HepG2 (cell line): ENCODE data around the gene TOLLIP. TPM values are rescaled to one million over a fixed set of nuclear protein-coding genes. Genes with fewer than 3 reads are reported as not detected.

Experiments used
- ATAC-seq: fragments of 200-7000 bp; cut with Tn5 transposase; 3 replicates; pipeline ENCODE4 v1.9.1; 2020; ENCODE audit warnings: mild to moderate bottlenecking, moderate library complexity
- BruUV-seq: library from RNA; stranded (reverse); fragments of 400-500 nt; replicated peaks from 2 replicates; lab custom pipeline; 2021; lab: Mats Ljungman, UMichigan
- CTCF ChIA-PET: fragments of 300-600 bp; formaldehyde crosslinking; extraction: SDS; loops from one replicate; lab custom pipeline; 2021; ENCODE audit warnings: low total read pairs, inconsistent platforms, low intra/inter-chr PET ratio; lab: Yijun Ruan, JAX
- POLR2A ChIA-PET: fragments of 350-600 bp; sonication (Branson Sonifier 250); formaldehyde crosslinking; loops from one replicate; lab custom pipeline; 2020; ENCODE audit warnings: antibody characterized with exemption, inconsistent platforms; lab: Yijun Ruan, JAX
- DNase-seq: peaks from one replicate; pipeline ENCODE4 v3.0.0-alpha.2; 2015; ENCODE audit warnings: low spot score
- FAIRE-seq: peaks from 3 replicates; lab custom pipeline; 2011; peaks lifted over from hg19 to GRCh38; lab: Jason Lieb, UNC
- H2AFZ ChIP-seq: one replicate; pipeline ENCODE4 v1.6.1; 2011; ENCODE audit warnings: low read length, inconsistent platforms
- H3K27ac ChIP-seq: fragments of 300-600 bp; 3 replicates; pipeline ENCODE4 v1.8.0; 2011; ENCODE audit warnings: mixed run types, mild to moderate bottlenecking, mixed read lengths, low read length, inconsistent platforms; ENCODE audit not compliant: insufficient read depth; ENCODE audit errors: extremely low read length
- H3K27me3 ChIP-seq, 2 experiments: fragments of 200-600 bp in 1 of 2; 2 replicates in 1 of 2; 3 replicates in 1 of 2; pipeline versions ENCODE4 v1.6.0 to v1.8.0; 2011; ENCODE audit warnings: low read length in 2 of 2, mild to moderate bottlenecking in 2 of 2, moderate library complexity in 2 of 2, inconsistent platforms in 1 of 2; ENCODE audit not compliant: insufficient read depth in 2 of 2, control insufficient read depth in 1 of 2
- H3K36me3 ChIP-seq, 2 experiments: fragments of 200-600 bp in 1 of 2; replicated peaks in 1 of 2; 2 replicates in 1 of 2; 3 replicates in 1 of 2; pipeline versions ENCODE4 v1.5.1 to v1.8.0; 2011; ENCODE audit warnings: low read length in 2 of 2, inconsistent platforms in 1 of 2; ENCODE audit not compliant: insufficient read depth in 2 of 2, control insufficient read depth in 1 of 2
- H3K4me1 ChIP-seq: 2 replicates; pipeline ENCODE4 v1.5.1; 2012; ENCODE audit warnings: low read length, inconsistent platforms; ENCODE audit not compliant: insufficient read depth
- H3K4me2 ChIP-seq: 2 replicates; pipeline ENCODE4 v1.6.0; 2011; ENCODE audit warnings: low read depth, low read length, inconsistent platforms
- H3K4me3 ChIP-seq, 3 experiments: fragments of 200-600 bp in 1 of 3; sonication (generic), shearing (Covaris generic) in 1 of 3; replicated peaks in 1 of 3; 2 replicates each; pipeline ENCODE4 v1.5.1; 2011 to 2016; ENCODE audit warnings: low read length in 3 of 3, inconsistent platforms in 2 of 3, low read depth in 2 of 3, mild to moderate bottlenecking in 2 of 3, control low read depth in 1 of 3, mixed read lengths in 1 of 3; ENCODE audit not compliant: insufficient read depth in 1 of 3
- H3K79me2 ChIP-seq: one replicate; pipeline ENCODE4 v1.6.1; 2011; ENCODE audit warnings: low read length, inconsistent platforms; ENCODE audit not compliant: insufficient read depth
- H3K9ac ChIP-seq: 2 replicates; pipeline ENCODE4 v1.6.0; 2011; ENCODE audit warnings: mild to moderate bottlenecking, low read depth, low read length, inconsistent platforms; ENCODE audit not compliant: insufficient read depth
- H3K9me3 ChIP-seq: 2 replicates; pipeline ENCODE4 v1.5.1; 2012; ENCODE audit warnings: mild to moderate bottlenecking, low read length
- H4K20me1 ChIP-seq: 2 replicates; pipeline ENCODE4 v1.6.0; 2011; ENCODE audit warnings: inconsistent platforms, mild to moderate bottlenecking, low read length, moderate library complexity; ENCODE audit not compliant: insufficient read depth
- ADNP ChIP-seq: sonication (generic); formaldehyde crosslinking; IDR thresholded peaks from 2 replicates; pipeline ENCODE4 v1.4.0; 2020; ENCODE audit warnings: missing genetic modification reagents
- ARNT ChIP-seq: fragments of 450-650 bp; IDR thresholded peaks from 2 replicates; pipeline ENCODE4 v1.6.1; 2017
- ETV6 ChIP-seq: sonication (generic); formaldehyde crosslinking; conservative IDR thresholded peaks from 2 replicates; pipeline ENCODE4 v1.4.0; 2020; ENCODE audit warnings: missing genetic modification reagents
- KAT7 ChIP-seq: IDR thresholded peaks from 2 replicates; pipeline ENCODE4 v1.6.1; 2018; ENCODE audit warnings: borderline replicate concordance, missing compliant biosample characterization
- MIXL1 ChIP-seq: IDR thresholded peaks from 2 replicates; pipeline ENCODE4 v1.6.1; 2016
- MNT ChIP-seq: fragments of 450-650 bp; IDR thresholded peaks from 2 replicates; pipeline ENCODE4 v1.6.1; 2016
- RBM39 ChIP-seq: fragments of 200-400 bp; formaldehyde crosslinking; IDR thresholded peaks from one replicate; pipeline ENCODE4 v1.6.1; 2018; ENCODE audit warnings: antibody characterized with exemption, mild to moderate bottlenecking, low read depth, low read length; ENCODE audit not compliant: poor library complexity, severe bottlenecking
- ZNF34 ChIP-seq: sonication (generic); formaldehyde crosslinking; IDR thresholded peaks from 2 replicates; pipeline ENCODE4 v1.4.0; 2020; ENCODE audit warnings: mild to moderate bottlenecking, missing genetic modification reagents, borderline replicate concordance
- ZNF547 ChIP-seq: sonication (generic); formaldehyde crosslinking; IDR thresholded peaks from 2 replicates; pipeline ENCODE4 v1.5.1; 2020; ENCODE audit warnings: mild to moderate bottlenecking, missing genetic modification reagents
- ZNF616 ChIP-seq: sonication (generic); formaldehyde crosslinking; IDR thresholded peaks from 2 replicates; pipeline ENCODE4 v1.5.0; 2020; ENCODE audit warnings: low read depth, mild to moderate bottlenecking, missing genetic modification reagents
- WGBS: methylation state at CpG from one replicate; pipeline ENCODE4 v1.1.6; 2017; ENCODE audit warnings: low lambda C conversion rate; 5-methylcytosine and 5-hydroxymethylcytosine counted together
- in situ Hi-C: cut with HindIII; loops from 2 replicates; pipeline ENCODE4 v1.10.0; 2017; ENCODE audit warnings: low pct_unique_long_range_greater_than_20kb; ENCODE audit not compliant: extremely low pct_ligation_motif_present
- intact Hi-C: fragments of 100-400 bp; cut with micrococcal nuclease; formaldehyde crosslinking; loops from one replicate; pipeline ENCODE4 v1.10.0; 2022; ENCODE audit not compliant: unreplicated experiment
- polyA plus RNA-seq, 8 experiments: library from polyadenylated mRNA; depleted of rRNA in 3 of 8; stranded (reverse) in 7 of 8; unstranded in 1 of 8; fragments of >200 nt; fragmentation: Illumina TruSeq in 4 of 8; extraction: Trizol in 4 of 8; gene quantifications; 2 replicates each; pipeline versions ENCODE4 v1.2.1 to v1.2.3, GENCODE V29; 2011 to 2016; ENCODE audit warnings: low read depth in 4 of 8, missing spikeins in 1 of 8, mixed read lengths in 1 of 8; ENCODE audit not compliant: insufficient read depth in 1 of 8
- total RNA-seq, 5 experiments: library from RNA; depleted of rRNA; stranded (reverse); fragments of >200 nt; fragmentation: Illumina TruSeq; extraction: Trizol; gene quantifications; 2 replicates each; pipeline ENCODE4 v1.2.3, GENCODE V29; 2016; ENCODE audit warnings: low read depth in 1 of 5
- TF ChIP-seq, protein P1 (sequence below): IDR thresholded peaks from 2 replicates; pipeline ENCODE4 v1.4.0; 2020; ENCODE audit warnings: mild to moderate bottlenecking, missing genetic modification reagents

TOLLIP gene
- total and polyA plus RNA-seq, 2 of the 13 experiments (the other 11 are each of a cell fraction or from before 2014, with no cell fraction given), result 25.9 to 47.5 TPM

DNA sequence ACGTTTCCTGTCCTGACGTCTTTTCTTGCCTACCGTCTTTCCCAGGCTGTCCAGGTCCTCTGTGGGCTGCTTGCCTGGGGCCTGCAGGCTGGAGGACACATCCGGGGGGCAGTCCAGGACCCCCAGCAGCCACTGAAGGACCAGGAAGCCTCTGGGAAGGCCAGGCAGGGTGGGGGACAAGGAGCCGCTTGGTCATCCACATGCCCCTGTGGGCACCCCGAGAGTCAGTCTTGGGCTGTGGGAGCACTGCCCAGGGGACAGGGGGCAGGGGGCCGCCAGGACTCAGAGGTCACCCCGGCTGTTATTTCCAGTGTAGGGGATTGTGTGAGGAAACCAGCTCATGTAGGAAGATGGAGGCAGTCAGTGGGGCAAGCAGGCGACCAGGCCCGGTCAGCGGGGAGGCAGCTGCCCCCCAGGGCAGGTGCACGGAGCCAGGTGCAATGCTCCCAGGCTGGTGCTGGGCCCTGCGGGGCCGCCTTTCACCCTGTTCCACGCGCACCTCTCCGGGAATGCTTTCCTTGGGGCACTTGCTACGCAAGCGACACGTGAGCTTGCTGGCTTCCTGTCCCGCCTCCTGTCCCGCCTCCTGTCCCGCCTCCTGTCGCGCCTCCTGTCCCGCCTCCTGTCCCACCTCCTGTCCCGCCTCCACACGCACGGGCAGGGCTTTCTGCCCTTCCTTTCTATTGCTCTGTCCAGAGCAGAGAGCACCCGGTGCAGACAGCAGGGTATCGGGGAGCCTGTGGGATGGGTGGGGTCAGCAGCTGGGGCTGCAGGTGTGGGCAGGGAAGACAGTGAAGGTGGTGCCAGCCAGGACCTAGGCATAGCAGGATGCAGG, 47.0 kb downstream of the TOLLIP start (continued):
- TF ChIP-seq ZNF34 (CRISPR knock-in tag) (no peak), ARNT (no peak), ZNF616 (CRISPR knock-in tag) (no peak), MIXL1 (CRISPR knock-in tag) (no peak), MNT (peak; percentile 46), ZNF547 (CRISPR knock-in tag) (peak; percentile 58; the same call in 1 of the 2 replicates), ADNP (no peak), KAT7 (peak; percentile 73; the same call in 1 of the 2 replicates)

GRCh38 chr11:1261241-1262071, 48.0 kb downstream of the TOLLIP start:
- Histone ChIP-seq H3K9me3 (peaks cover 13% of the 10 kb centered on the region; the same call in 1 of the 2 replicates), H3K9ac (peak overlapping the region; percentile 81), H3K4me2 (peak overlapping the region; percentile 99), H3K36me3 (no peaks in the 10 kb centered on the region), H4K20me1 (no peaks in the 10 kb centered on the region), H3K27me3 (no peaks in the 10 kb centered on the region; a peak in 1 of 5 replicates), H3K27ac (no peak overlapping the region), H3K4me1 (peaks cover 27% of the 10 kb centered on the region), H2AFZ (no peak overlapping the region), H3K79me2 (no peaks in the 10 kb centered on the region), H3K4me3 (peak overlapping the region in 2 of 3 experiments; percentile 53 to 83; a peak in 3 of 6 replicates)
- intact Hi-C loops, result loop anchor here (5.0 to 10.0 kb wide), 2 partner anchors 57 to 96 kb away; no protein-coding TSS in a partner anchor
- in situ Hi-C loops, result no loop called here
- CTCF ChIA-PET, result no interaction called here
- DNase-seq, result no peak
- ATAC-seq, result no peak
- no peak for FAIRE-seq
- BruUV-seq, result no TSS peak
- POLR2A ChIA-PET, result interaction anchor here (1.2 kb wide), 2 partner anchors 43 to 72 kb away, joined by 3 to 5 read pairs; no protein-coding TSS in a partner anchor
- WGBS, result 75% methylated on average over 11 of the region's 39 CpGs
- TF ChIP-seq RBM39 (peak; percentile 5), ETV6 (CRISPR knock-in tag) (no peak)
- TF ChIP-seq, protein P1, sequence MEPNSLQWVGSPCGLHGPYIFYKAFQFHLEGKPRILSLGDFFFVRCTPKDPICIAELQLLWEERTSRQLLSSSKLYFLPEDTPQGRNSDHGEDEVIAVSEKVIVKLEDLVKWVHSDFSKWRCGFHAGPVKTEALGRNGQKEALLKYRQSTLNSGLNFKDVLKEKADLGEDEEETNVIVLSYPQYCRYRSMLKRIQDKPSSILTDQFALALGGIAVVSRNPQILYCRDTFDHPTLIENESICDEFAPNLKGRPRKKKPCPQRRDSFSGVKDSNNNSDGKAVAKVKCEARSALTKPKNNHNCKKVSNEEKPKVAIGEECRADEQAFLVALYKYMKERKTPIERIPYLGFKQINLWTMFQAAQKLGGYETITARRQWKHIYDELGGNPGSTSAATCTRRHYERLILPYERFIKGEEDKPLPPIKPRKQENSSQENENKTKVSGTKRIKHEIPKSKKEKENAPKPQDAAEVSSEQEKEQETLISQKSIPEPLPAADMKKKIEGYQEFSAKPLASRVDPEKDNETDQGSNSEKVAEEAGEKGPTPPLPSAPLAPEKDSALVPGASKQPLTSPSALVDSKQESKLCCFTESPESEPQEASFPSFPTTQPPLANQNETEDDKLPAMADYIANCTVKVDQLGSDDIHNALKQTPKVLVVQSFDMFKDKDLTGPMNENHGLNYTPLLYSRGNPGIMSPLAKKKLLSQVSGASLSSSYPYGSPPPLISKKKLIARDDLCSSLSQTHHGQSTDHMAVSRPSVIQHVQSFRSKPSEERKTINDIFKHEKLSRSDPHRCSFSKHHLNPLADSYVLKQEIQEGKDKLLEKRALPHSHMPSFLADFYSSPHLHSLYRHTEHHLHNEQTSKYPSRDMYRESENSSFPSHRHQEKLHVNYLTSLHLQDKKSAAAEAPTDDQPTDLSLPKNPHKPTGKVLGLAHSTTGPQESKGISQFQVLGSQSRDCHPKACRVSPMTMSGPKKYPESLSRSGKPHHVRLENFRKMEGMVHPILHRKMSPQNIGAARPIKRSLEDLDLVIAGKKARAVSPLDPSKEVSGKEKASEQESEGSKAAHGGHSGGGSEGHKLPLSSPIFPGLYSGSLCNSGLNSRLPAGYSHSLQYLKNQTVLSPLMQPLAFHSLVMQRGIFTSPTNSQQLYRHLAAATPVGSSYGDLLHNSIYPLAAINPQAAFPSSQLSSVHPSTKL (CRISPR knock-in tag), result no peak
